Activated B cell treated with CpG ODN at 0.5 μM for 24 hours (primary cell): Measurements from ENCODE around the gene MATR3. TPM values are rescaled to one million over a fixed set of nuclear protein-coding genes. Genes with fewer than 3 reads are reported as not detected.

ENCODE experiments used
- ATAC-seq: fragments of 200-7000 bp; cut with Tn5 transposase; one replicate; pipeline ENCODE4 v1.10.0; 2021; ENCODE audit warnings: low read depth, mild to moderate bottlenecking, moderate library complexity
- CTCF ChIA-PET: fragments of 350-600 bp; sonication (Branson Sonifier 250); formaldehyde crosslinking; loops from one replicate; lab custom pipeline; 2021; ENCODE audit warnings: antibody characterized with exemption; lab: Charles Lee
- POLR2A ChIA-PET: fragments of 350-600 bp; sonication (Branson Sonifier 250); formaldehyde crosslinking; loops from one replicate; lab custom pipeline; 2021; ENCODE audit warnings: antibody characterized with exemption; lab: Charles Lee
- DNase-seq: peaks from one replicate; pipeline ENCODE4 v3.0.0; 2022
- H3K27ac Mint-ChIP-seq: one replicate; pipeline ENCODE4 v1.8.0; 2020; ENCODE audit warnings: mixed read lengths
- H3K27me3 Mint-ChIP-seq: one replicate; pipeline ENCODE4 v1.8.0; 2021; ENCODE audit warnings: mixed read lengths
- H3K36me3 Mint-ChIP-seq: one replicate; pipeline ENCODE4 v1.8.0; 2021; ENCODE audit warnings: low read depth, mixed read lengths
- H3K4me1 Mint-ChIP-seq: one replicate; pipeline ENCODE4 v1.8.0; 2021; ENCODE audit warnings: mixed read lengths
- H3K4me3 Mint-ChIP-seq: one replicate; pipeline ENCODE4 v1.8.0; 2020; ENCODE audit warnings: mild to moderate bottlenecking, mixed read lengths
- H3K9me3 Mint-ChIP-seq: one replicate; pipeline ENCODE4 v1.8.0; 2020; ENCODE audit warnings: mixed read lengths
- CTCF ChIP-seq: fragments of 200-600 bp; IDR thresholded peaks from one replicate; pipeline ENCODE4 v1.8.0; 2022; ENCODE audit warnings: antibody characterized with exemption, mild to moderate bottlenecking
- intact Hi-C: fragments of 100-400 bp; cut with micrococcal nuclease; formaldehyde crosslinking; loops from one replicate; pipeline ENCODE4 v1.15.1; 2024
- total RNA-seq: library from RNA; stranded (reverse); gene quantifications from 2 replicates; pipeline ENCODE4 v1.2.3, GENCODE V29; 2022

MATR3 gene
- total RNA-seq, 1 donor from 2014 or later = 294 TPM

GRCh38 chr5:139314276-139314675 is 20.7 kb downstream of the MATR3 start:
- peaks cover 42% of the 10 kb centered on the region for H3K4me1 Mint-ChIP-seq
- no peaks in the 10 kb centered on the region for H3K27me3 Mint-ChIP-seq
- CTCF ChIA-PET = no interaction called here
- ATAC-seq (no peak), DNase-seq (no peak)
- H3K9me3 Mint-ChIP-seq = no peaks in the 10 kb centered on the region
- TF ChIP-seq CTCF = no peak
- intact Hi-C loops = no loop called here
- H3K4me3 Mint-ChIP-seq = no peak overlapping the region
- POLR2A ChIA-PET = no interaction called here
- H3K27ac Mint-ChIP-seq = no peak overlapping the region
- peaks cover 56% of the 10 kb centered on the region for H3K36me3 Mint-ChIP-seq

GRCh38 chr5:139315056-139315615 is 21.6 kb downstream of the MATR3 start:
- POLR2A ChIA-PET = no interaction called here
- H3K4me3 Mint-ChIP-seq = no peak overlapping the region
- intact Hi-C loops = no loop called here
- H3K27ac Mint-ChIP-seq = no peak overlapping the region
- ATAC-seq (no peak), DNase-seq (no peak)
- H3K9me3 Mint-ChIP-seq = no peaks in the 10 kb centered on the region
- H3K4me1 Mint-ChIP-seq = peaks cover 33% of the 10 kb centered on the region
- H3K27me3 Mint-ChIP-seq = no peaks in the 10 kb centered on the region
- CTCF ChIA-PET = no interaction called here
- H3K36me3 Mint-ChIP-seq = peaks cover 62% of the 10 kb centered on the region
- TF ChIP-seq CTCF = no peak

- TF ChIP-seq CTCF = no peak
- intact Hi-C loops = no loop called here
- Mint-ChIP-seq H3K4me3 (no peak overlapping the region), H3K36me3 (peaks cover 28% of the 10 kb centered on the region), H3K9me3 (no peaks in the 10 kb centered on the region), H3K27ac (no peak overlapping the region), H3K4me1 (peaks cover 4% of the 10 kb centered on the region), H3K27me3 (no peaks in the 10 kb centered on the region)
- DNase-seq = no peak
- no peak for ATAC-seq
- ChIA-PET CTCF (no interaction called here), POLR2A (interaction anchor here (0.6 to 1.7 kb wide), 5 partner anchors 26 to 52 kb away, joined by 3 to 8 read pairs (median 7); no protein-coding TSS in a partner anchor)
These were observed 42.3 kb downstream of the MATR3 start for GRCh38 chr5:139335811-139336210.

- no peak for TF ChIP-seq CTCF
- Mint-ChIP-seq H3K4me3 (no peak overlapping the region), H3K27ac (no peak overlapping the region), H3K27me3 (no peaks in the 10 kb centered on the region), H3K9me3 (no peaks in the 10 kb centered on the region), H3K4me1 (peaks cover 44% of the 10 kb centered on the region), H3K36me3 (peaks cover 20% of the 10 kb centered on the region)
- no peak for ATAC-seq
- intact Hi-C loops = loop anchor here (2.0 kb wide), 1 partner anchor 173 kb away; no protein-coding TSS in a partner anchor
- POLR2A ChIA-PET = interaction anchor here (3.1 to 3.8 kb wide), 2 partner anchors 46 to 50 kb away, joined by 44 to 112 read pairs; partner anchors contain the start of genes MATR3 and MZB1
- no peak for DNase-seq
- CTCF ChIA-PET = interaction anchor here (1.1 kb wide), 1 partner anchor 89 kb away, joined by 3 read pairs; no protein-coding TSS in a partner anchor
These were observed 46.5 kb downstream of the MATR3 start for GRCh38 chr5:139340051-139340450.

GRCh38 chr5:139341187-139341688 is 47.7 kb downstream of the MATR3 start:
- CTCF ChIA-PET = interaction anchor here (0.8 to 1.8 kb wide), 8 partner anchors 10 to 90 kb away, joined by 3 to 17 read pairs (median 4); no protein-coding TSS in a partner anchor
- Mint-ChIP-seq H3K4me3 (peak overlapping the region; percentile 96), H3K9me3 (no peaks in the 10 kb centered on the region), H3K4me1 (peaks cover 51% of the 10 kb centered on the region), H3K27ac (peak overlapping the region; percentile 95), H3K27me3 (no peaks in the 10 kb centered on the region), H3K36me3 (peaks cover 27% of the 10 kb centered on the region)
- ATAC-seq (no peak), DNase-seq (no peak)
- POLR2A ChIA-PET = interaction anchor here (0.6 to 3.8 kb wide), 24 partner anchors 9 to 798 kb away, joined by 3 to 112 read pairs (median 4); partner anchors contain the start of genes ETF1, HSPA9, MATR3 and MZB1
- no peak for TF ChIP-seq CTCF
- intact Hi-C loops = loop anchor here (1.0 to 2.0 kb wide), 8 partner anchors 48 to 766 kb away; partner anchors contain the start of genes HSPA9, MATR3, SIL1 and SPATA24
